K562 (cell line): ENCODE data around the gene MRNIP. TPM values are rescaled to one million over a fixed set of nuclear protein-coding genes. Genes with fewer than 3 reads are reported as not detected.

ENCODE experiments used
- ADNP ChIP-seq: fragments of 200-800 bp; sonication (Bioruptor generic); IDR thresholded peaks from 2 replicates; pipeline ENCODE4 v1.6.1; 2016; ENCODE audit warnings: missing genetic modification characterization, missing compliant biosample characterization
- ARID4B ChIP-seq: sonication (generic); formaldehyde crosslinking; IDR thresholded peaks from 2 replicates; pipeline ENCODE4 v1.8.0; 2022; ENCODE audit warnings: mild to moderate bottlenecking, missing genetic modification reagents
- CBFB ChIP-seq: sonication (generic); formaldehyde crosslinking; IDR thresholded peaks from 2 replicates; pipeline ENCODE4 v1.4.0; 2020; ENCODE audit warnings: mild to moderate bottlenecking, missing genetic modification reagents
- DNMT1 ChIP-seq: fragments of 450-650 bp; IDR thresholded peaks from 2 replicates; pipeline ENCODE4 v1.6.1; 2016; ENCODE audit warnings: antibody characterized with exemption, mild to moderate bottlenecking
- ELK3 ChIP-seq: fragments of 450-650 bp; formaldehyde crosslinking; IDR thresholded peaks from 2 replicates; pipeline ENCODE4 v1.4.0; 2020; ENCODE audit warnings: mild to moderate bottlenecking
- HDAC3 ChIP-seq: fragments of 450-650 bp; IDR thresholded peaks from 2 replicates; pipeline ENCODE4 v1.6.1; 2018; ENCODE audit warnings: borderline replicate concordance, mild to moderate bottlenecking, moderate library complexity; ENCODE audit not compliant: partially characterized antibody
- HNRNPH1 ChIP-seq: fragments of 200-400 bp; formaldehyde crosslinking; optimal IDR thresholded peaks from 2 replicates; pipeline ENCODE3; 2017; ENCODE audit warnings: low read depth, mild to moderate bottlenecking, low read length, moderate library complexity
- HNRNPUL1 ChIP-seq: fragments of 200-400 bp; formaldehyde crosslinking; IDR thresholded peaks from 2 replicates; pipeline ENCODE4 v1.6.1; 2017; ENCODE audit warnings: low read length
- KLF6 ChIP-seq: fragments of 250-450 bp; sonication (Bioruptor Pico); IDR thresholded peaks from 2 replicates; pipeline ENCODE4 v1.4.0; 2020; ENCODE audit warnings: mild to moderate bottlenecking, moderate library complexity, borderline replicate concordance
- L3MBTL2 ChIP-seq: fragments of 450-650 bp; IDR thresholded peaks from 2 replicates; pipeline ENCODE4 v1.6.1; 2016; ENCODE audit warnings: mild to moderate bottlenecking, moderate library complexity
- NCOA4 ChIP-seq: fragments of 450-650 bp; IDR thresholded peaks from 2 replicates; pipeline ENCODE4 v1.6.1; 2018; ENCODE audit warnings: mild to moderate bottlenecking; ENCODE audit not compliant: partially characterized antibody
- NKRF ChIP-seq: fragments of 450-650 bp; IDR thresholded peaks from 2 replicates; pipeline ENCODE4 v1.6.1; 2016; ENCODE audit warnings: borderline replicate concordance
- POLR2AphosphoS5 ChIP-seq: IDR thresholded peaks from 2 replicates; pipeline ENCODE4 v1.6.1; 2011; ENCODE audit warnings: mild to moderate bottlenecking, low read depth, low read length, moderate library complexity; ENCODE audit not compliant: control insufficient read depth, insufficient read depth
- POU5F1 ChIP-seq: fragments of 150-350 bp; IDR thresholded peaks from 2 replicates; pipeline ENCODE4 v1.6.1; 2014; ENCODE audit warnings: borderline replicate concordance, low read length, low read depth, mild to moderate bottlenecking; ENCODE audit not compliant: partially characterized antibody
- TARDBP ChIP-seq: fragments of 450-650 bp; IDR thresholded peaks from 2 replicates; pipeline ENCODE4 v1.6.1; 2016
- THRA ChIP-seq: fragments of 450-650 bp; IDR thresholded peaks from 2 replicates; pipeline ENCODE4 v1.6.1; 2017; ENCODE audit warnings: mild to moderate bottlenecking, moderate library complexity
- ZFX ChIP-seq: sonication (generic); formaldehyde crosslinking; IDR thresholded peaks from 2 replicates; pipeline ENCODE4 v1.8.0; 2022; ENCODE audit warnings: mild to moderate bottlenecking, missing genetic modification reagents, moderate library complexity
- ZNF165 ChIP-seq: fragments of 250-450 bp; sonication (Bioruptor Pico); IDR thresholded peaks from 2 replicates; pipeline ENCODE4 v1.4.0; 2020; ENCODE audit warnings: borderline replicate concordance
- ZNF197 ChIP-seq: fragments of 200-800 bp; sonication (Bioruptor generic); IDR thresholded peaks from 2 replicates; pipeline ENCODE4 v1.6.1; 2016; ENCODE audit warnings: low read depth, missing genetic modification characterization, missing compliant biosample characterization
- polyA plus RNA-seq, 8 experiments: library from polyadenylated mRNA; depleted of rRNA in 4 of 8; stranded (reverse) in 5 of 8; unstranded in 3 of 8; fragments of >200 nt; fragmentation: Nextera tagmentation in 2 of 8; fragmentation: Illumina TruSeq in 1 of 8; extraction: Ambion mirVana in 2 of 8; extraction: Trizol in 1 of 8; gene quantifications; 2 replicates each; pipeline versions ENCODE4 v1.2.1 to v1.2.3, GENCODE V29; 2011 to 2014; ENCODE audit warnings: inconsistent platforms in 1 of 8, missing spikeins in 1 of 8
- total RNA-seq, 7 experiments: library from RNA; depleted of rRNA in 6 of 7; stranded (reverse); fragments of >200 nt in 6 of 7; fragmentation: Illumina TruSeq in 2 of 7; extraction: Trizol in 2 of 7; gene quantifications; 2 replicates each; pipeline versions ENCODE4 v1.2.1 to v1.2.3, GENCODE V29; 2011 to 2021; ENCODE audit warnings: low replicate concordance in 1 of 7

The MRNIP gene
- total and polyA plus RNA-seq, 9 of the 15 experiments (the other 6 are each of a cell fraction or from before 2014, with no cell fraction given) = 3.6 to 39.0 (median 16.8) TPM

GRCh38 chr5:179837076-179838011 lies 21.3 kb downstream of the MRNIP start (continued):
- TF ChIP-seq ARID4B (CRISPR knock-in tag) = no peak
- no peak for TF ChIP-seq NCOA4
- no peak for TF ChIP-seq ELK3 (CRISPR knock-in tag)
- TF ChIP-seq THRA = no peak
- TF ChIP-seq NKRF = no peak
- TF ChIP-seq POU5F1 = no peak
- no peak for TF ChIP-seq ZNF165 (CRISPR knock-in tag)
- TF ChIP-seq CBFB (CRISPR knock-in tag) = no peak
- TF ChIP-seq POLR2AphosphoS5 = peak; percentile 36; the same call in 1 of the 2 replicates
- no peak for TF ChIP-seq ADNP (tag)
- TF ChIP-seq ZFX = peak; percentile 27
- no peak for TF ChIP-seq HNRNPH1
- no peak for TF ChIP-seq TARDBP
- no peak for TF ChIP-seq HDAC3
- no peak for TF ChIP-seq L3MBTL2
- TF ChIP-seq HNRNPUL1 = no peak
- TF ChIP-seq KLF6 (CRISPR knock-in tag) = no peak
- TF ChIP-seq DNMT1 = no peak
- no peak for TF ChIP-seq ZNF197 (CRISPR knock-in tag)
